SJSA1 (cell line): ENCODE results near the gene PTOV1. TPM values are rescaled to one million over a fixed set of nuclear protein-coding genes. Genes with fewer than 3 reads are reported as not detected.

Experiments used
- DNase-seq, 2 experiments: peaks; one replicate each; pipeline ENCODE4 v3.0.0-alpha.2; 2015 to 2020; ENCODE audit warnings: low spot score in 2 of 2, low read depth in 1 of 2
- H3K27ac ChIP-seq: fragments of 250-450 bp; sonication (Bioruptor Pico); 2 replicates; pipeline ENCODE4 v1.5.1; 2020; ENCODE audit warnings: mild to moderate bottlenecking, moderate library complexity
- H3K27me3 ChIP-seq: fragments of 250-450 bp; sonication (Bioruptor Pico); replicated peaks from 2 replicates; pipeline ENCODE4 v1.5.1; 2020; ENCODE audit warnings: mild to moderate bottlenecking, moderate library complexity
- H3K36me3 ChIP-seq: fragments of 250-450 bp; sonication (Bioruptor Pico); 2 replicates; pipeline ENCODE4 v1.5.1; 2020; ENCODE audit warnings: mild to moderate bottlenecking
- H3K4me1 ChIP-seq: fragments of 250-450 bp; sonication (Bioruptor Pico); replicated peaks from 2 replicates; pipeline ENCODE4 v1.6.1; 2021; ENCODE audit warnings: mild to moderate bottlenecking
- H3K4me3 ChIP-seq: fragments of 250-450 bp; sonication (Bioruptor Pico); 2 replicates; pipeline ENCODE4 v1.5.1; 2020; ENCODE audit warnings: mild to moderate bottlenecking
- H3K9me3 ChIP-seq: fragments of 250-450 bp; sonication (Bioruptor Pico); replicated peaks from 2 replicates; pipeline ENCODE4 v1.5.1; 2020; ENCODE audit warnings: mild to moderate bottlenecking
- total RNA-seq: library from RNA; depleted of rRNA; stranded (reverse); fragments of >200 nt; shearing (Covaris generic); gene quantifications from 2 replicates; pipeline ENCODE4 v1.2.3, GENCODE V29; 2014

PTOV1 gene
- total RNA-seq, 1 experiment from 2014 or later, result 98.0 TPM

DNA sequence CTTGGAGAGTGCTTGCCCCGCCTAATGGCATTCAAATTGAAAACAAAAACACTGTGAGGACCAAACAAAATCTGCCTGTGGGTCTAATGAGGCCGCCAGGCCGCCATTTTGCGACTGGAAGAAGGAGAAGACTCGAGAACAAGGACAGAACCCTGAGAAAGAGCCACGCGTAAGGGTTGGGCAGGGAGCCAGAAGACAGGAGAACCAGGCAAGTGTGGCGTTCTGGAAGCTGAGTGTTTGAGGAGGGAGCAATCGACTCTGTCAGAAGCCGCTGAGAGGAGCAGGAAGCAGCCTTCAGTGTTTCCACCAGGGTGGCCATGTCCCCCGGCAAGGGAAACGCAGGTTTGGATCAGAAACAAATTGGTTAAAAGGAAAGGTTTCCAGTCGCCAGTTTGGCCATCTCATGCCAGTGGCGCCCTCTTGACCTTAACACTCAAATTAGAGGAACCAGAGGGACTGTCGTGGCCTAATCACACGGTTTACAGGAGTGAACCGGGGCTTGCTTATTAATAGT lies 10.2 kb upstream of the PTOV1 start:
- Histone ChIP-seq H3K4me3 (no peak overlapping the region), H3K27ac (no peak overlapping the region), H3K9me3 (no peaks in the 10 kb centered on the region), H3K27me3 (no peaks in the 10 kb centered on the region), H3K36me3 (peaks cover 32% of the 10 kb centered on the region), H3K4me1 (peaks cover 23% of the 10 kb centered on the region)
- DNase-seq, result no peak

DNA sequence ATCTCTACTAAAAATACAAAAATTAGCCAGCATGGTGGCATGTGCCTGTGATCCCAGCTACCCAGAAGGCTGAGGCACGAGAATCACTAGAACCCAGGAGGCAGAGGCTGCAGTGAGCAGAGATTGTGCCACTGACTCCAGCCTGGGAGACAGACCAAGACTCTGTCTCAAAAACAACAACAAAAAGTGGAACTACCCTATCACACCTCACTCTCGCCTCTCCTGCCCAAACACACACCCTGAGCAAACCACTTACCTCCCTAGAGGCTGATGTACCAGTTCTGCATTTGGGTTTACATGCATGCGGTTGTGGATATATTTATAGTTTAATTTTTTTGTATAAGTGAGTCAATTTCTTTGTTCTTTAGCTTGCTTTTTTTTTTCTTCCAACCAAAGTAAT lies 7.7 kb upstream of the PTOV1 start:
- DNase-seq, result no peak
- peaks cover 11% of the 10 kb centered on the region for H3K36me3 ChIP-seq
- H3K4me3 ChIP-seq, result no peak overlapping the region
- H3K27me3 ChIP-seq, result no peaks in the 10 kb centered on the region
- H3K27ac ChIP-seq, result no peak overlapping the region
- H3K9me3 ChIP-seq, result no peaks in the 10 kb centered on the region
- H3K4me1 ChIP-seq, result peaks cover 19% of the 10 kb centered on the region

GRCh38 chr19:49844138-49845095 lies 6.5 kb upstream of the PTOV1 start:
- H3K4me1 ChIP-seq, result peaks cover 17% of the 10 kb centered on the region
- H3K4me3 ChIP-seq, result no peak overlapping the region
- no peak for DNase-seq

DNA sequence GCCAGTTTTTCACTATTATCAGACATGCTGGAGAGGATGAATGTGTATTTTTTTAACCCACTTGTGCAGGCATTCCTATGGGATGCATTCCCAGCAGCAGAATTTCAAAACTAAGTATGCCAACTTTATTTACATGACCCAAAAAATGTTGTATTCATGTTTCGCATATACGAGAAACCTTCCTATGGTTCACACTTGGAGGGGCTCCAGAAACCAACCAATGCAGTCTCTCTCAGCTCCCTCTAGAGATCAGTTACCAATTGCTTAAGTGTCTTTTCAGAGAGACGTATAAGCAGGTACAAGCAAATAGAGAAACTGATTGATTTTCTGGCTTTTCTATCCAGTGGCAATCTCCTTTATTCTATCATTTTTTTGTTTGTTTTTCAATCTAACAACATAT lies 5.5 kb upstream of the PTOV1 start:
- H3K4me1 ChIP-seq, result peaks cover 20% of the 10 kb centered on the region
- no peak for DNase-seq
- no peaks in the 10 kb centered on the region for H3K27me3 ChIP-seq
- no peak overlapping the region for H3K27ac ChIP-seq
- H3K36me3 ChIP-seq, result no peaks in the 10 kb centered on the region; the same call in 1 of the 2 replicates
- no peak overlapping the region for H3K4me3 ChIP-seq
- H3K9me3 ChIP-seq, result no peaks in the 10 kb centered on the region

More at GRCh38 chr19:49844138-49845095, 6.5 kb upstream of the PTOV1 start:
- H3K27ac ChIP-seq, result no peak overlapping the region
- no peaks in the 10 kb centered on the region for H3K9me3 ChIP-seq
- no peaks in the 10 kb centered on the region for H3K27me3 ChIP-seq
- H3K36me3 ChIP-seq, result peaks cover 5% of the 10 kb centered on the region

DNA sequence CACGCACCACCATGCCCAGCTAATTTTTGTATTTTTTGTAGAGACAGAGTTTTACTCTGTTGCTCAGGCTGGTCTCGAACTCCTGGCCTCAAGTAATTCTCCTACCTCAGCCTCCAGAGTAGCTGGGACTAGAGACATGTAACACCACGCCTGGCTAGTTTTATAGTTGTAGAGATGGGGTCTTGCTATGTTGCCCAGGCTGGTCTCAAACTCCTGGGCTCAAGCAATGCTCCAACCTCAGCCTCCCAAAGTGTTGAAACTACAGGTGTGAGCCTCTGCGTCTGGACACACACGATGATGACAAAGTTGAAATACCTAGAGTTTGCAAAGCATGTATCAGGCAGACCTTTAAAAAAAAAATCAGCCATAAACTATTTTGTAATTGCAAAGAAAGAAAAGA lies 4.6 kb upstream of the PTOV1 start:
- no peak for DNase-seq
- no peak overlapping the region for H3K4me3 ChIP-seq
- H3K27ac ChIP-seq, result no peak overlapping the region
- peaks cover 5% of the 10 kb centered on the region; the same call in 1 of the 2 replicates for H3K36me3 ChIP-seq
- H3K4me1 ChIP-seq, result peaks cover 23% of the 10 kb centered on the region
- no peaks in the 10 kb centered on the region for H3K27me3 ChIP-seq
- H3K9me3 ChIP-seq, result no peaks in the 10 kb centered on the region

DNA sequence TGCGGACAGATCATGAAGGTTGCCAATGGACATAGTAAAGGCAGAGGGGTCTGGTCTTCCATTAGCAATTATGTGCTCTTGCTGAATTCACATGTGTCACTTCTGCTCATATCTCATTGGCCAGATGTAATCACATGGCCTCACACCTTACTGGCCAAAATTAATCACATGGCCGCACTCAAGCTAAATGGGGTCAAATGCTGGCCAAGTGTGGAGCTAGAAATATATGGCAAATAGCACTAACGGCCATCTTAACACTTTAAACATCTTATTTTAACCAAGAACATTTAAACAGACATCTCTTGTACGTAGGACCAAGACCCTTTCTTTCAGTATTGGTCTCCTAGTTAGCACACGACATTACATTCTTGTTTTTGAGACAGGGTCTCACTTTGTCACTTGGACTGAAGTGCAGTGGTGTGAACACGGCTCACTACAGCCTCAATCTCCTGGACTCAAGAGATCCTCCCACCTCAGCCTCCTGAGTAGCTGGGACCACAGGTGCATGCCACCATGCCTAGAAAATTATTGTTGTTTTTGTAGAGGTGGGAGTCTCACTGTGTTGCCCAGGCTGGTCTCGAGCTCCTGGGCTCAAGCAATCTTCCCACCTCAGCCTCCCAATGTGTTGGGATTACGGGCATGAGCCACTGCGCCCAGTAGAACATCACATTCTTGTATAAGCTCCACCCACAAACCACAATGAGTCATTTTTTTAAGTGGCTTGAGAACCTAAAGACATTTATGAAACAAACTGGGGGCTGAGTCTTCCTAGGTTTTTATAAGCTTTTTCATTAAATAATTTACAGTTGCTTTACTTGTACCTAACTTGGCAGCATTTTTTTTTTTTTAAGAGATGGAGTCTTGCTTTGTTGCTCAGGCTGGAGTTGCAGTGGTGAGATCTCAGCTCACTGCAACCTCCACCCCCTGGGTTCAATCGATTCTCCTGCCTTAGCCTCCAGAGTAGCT lies 2.9 kb upstream of the PTOV1 start:
- DNase-seq, result peak; percentile 76 to 81
- Histone ChIP-seq H3K4me1 (peaks cover 35% of the 10 kb centered on the region), H3K27me3 (no peaks in the 10 kb centered on the region), H3K9me3 (no peaks in the 10 kb centered on the region), H3K27ac (peak overlapping the region; percentile 19), H3K36me3 (peaks cover 5% of the 10 kb centered on the region; the same call in 1 of the 2 replicates), H3K4me3 (no peak overlapping the region)

DNA sequence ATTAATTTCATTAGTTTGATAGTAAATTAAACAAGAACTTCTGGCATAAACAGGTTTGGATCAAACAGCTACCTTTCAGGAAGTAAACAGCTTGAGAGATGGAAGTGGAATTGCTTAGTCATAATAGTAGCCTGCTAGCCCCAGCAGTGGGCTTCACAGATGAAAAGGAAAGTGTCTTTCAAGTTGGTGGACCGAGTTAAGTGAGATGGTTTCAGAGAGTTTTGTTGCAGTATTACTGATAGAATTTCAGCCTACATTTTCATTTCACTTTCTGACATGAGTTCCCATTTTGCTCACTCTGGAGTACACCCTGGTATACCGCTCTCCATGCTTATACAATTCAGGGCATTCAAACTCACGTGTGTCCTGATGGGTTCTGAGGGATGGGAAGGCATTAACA lies 2.0 kb upstream of the PTOV1 start:
- Histone ChIP-seq H3K9me3 (no peaks in the 10 kb centered on the region), H3K4me1 (peaks cover 42% of the 10 kb centered on the region), H3K4me3 (no peak overlapping the region), H3K36me3 (peaks cover 8% of the 10 kb centered on the region), H3K27me3 (no peaks in the 10 kb centered on the region), H3K27ac (peak overlapping the region; percentile 19; the same call in 1 of the 2 replicates)
- DNase-seq, result no peak

DNA sequence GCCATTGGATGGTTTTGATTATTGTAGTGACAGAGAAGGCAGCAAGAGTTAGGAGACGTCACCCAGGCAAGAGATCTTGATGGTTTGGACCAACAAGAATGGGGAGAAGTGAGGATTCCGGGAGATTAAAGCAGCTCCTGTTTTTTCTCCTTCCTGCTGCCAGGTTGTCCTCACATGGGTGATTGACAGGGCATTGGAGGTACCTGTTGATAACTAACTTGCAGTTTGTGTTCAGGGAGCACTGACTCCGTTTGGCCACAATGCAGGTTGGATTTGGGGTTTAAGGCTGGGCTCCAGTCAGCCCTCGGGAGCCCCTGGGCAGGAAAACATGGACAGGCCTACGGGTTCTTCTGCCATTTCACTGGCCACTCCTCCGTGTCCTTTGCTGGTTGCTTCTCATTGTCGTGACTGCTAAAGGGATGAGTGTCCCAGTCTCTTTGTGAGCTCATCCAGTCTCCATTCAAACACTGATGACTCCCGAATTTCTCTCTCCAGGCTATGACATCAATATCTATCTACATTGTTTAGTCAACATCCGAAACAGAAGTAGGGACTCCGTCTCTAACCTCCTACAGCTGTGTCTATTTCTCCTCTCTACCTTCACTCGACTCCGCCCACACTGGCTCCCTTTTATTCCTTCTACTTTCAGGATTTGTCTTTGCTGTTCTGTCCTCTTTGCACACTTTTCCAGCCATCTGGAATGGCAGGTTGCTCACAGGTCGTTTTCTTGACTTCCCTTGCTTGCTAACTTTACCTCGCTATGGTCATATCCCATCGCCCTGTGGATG lies 1.3 kb upstream of the PTOV1 start:
- peaks cover 15% of the 10 kb centered on the region for H3K36me3 ChIP-seq
- no peak for DNase-seq
- H3K4me3 ChIP-seq, result no peak overlapping the region
- H3K27me3 ChIP-seq, result no peaks in the 10 kb centered on the region
- peaks cover 42% of the 10 kb centered on the region for H3K4me1 ChIP-seq
- no peak overlapping the region for H3K27ac ChIP-seq
- no peaks in the 10 kb centered on the region for H3K9me3 ChIP-seq

DNA sequence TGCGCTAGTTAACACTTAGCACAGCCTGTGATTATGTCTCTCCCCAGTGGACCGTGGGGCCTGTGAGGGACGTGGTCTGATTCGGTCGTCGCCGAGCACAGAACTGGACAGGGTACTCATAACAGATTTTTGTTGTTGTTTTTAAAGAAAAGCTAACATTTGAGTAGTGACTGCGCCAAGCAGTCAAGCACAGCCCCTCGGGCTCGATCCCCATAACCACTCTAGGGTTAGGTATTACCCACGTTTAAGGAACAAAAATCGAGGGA lies 805 bp upstream of the PTOV1 start:
- Histone ChIP-seq H3K4me3 (peak overlapping the region; percentile 84), H3K9me3 (no peaks in the 10 kb centered on the region), H3K27ac (peak overlapping the region; percentile 93), H3K4me1 (peaks cover 42% of the 10 kb centered on the region), H3K27me3 (no peaks in the 10 kb centered on the region), H3K36me3 (peaks cover 20% of the 10 kb centered on the region)
- DNase-seq, result no peak

- no peak for DNase-seq
- H3K4me3 ChIP-seq, result peak overlapping the region; percentile 84
- no peaks in the 10 kb centered on the region for H3K27me3 ChIP-seq
- no peaks in the 10 kb centered on the region for H3K9me3 ChIP-seq
- no peak overlapping the region; the same call in 1 of the 2 replicates for H3K27ac ChIP-seq
- H3K36me3 ChIP-seq, result peaks cover 33% of the 10 kb centered on the region
- H3K4me1 ChIP-seq, result peaks cover 42% of the 10 kb centered on the region
Measured at GRCh38 chr19:49851456-49852259, 699 bp downstream of the PTOV1 start.

- H3K27ac ChIP-seq, result no peak overlapping the region
- peaks cover 42% of the 10 kb centered on the region for H3K4me1 ChIP-seq
- no peak for DNase-seq
- H3K36me3 ChIP-seq, result peaks cover 44% of the 10 kb centered on the region
- H3K9me3 ChIP-seq, result no peaks in the 10 kb centered on the region
- H3K27me3 ChIP-seq, result no peaks in the 10 kb centered on the region
- peak overlapping the region; percentile 84; the same call in 1 of the 2 replicates for H3K4me3 ChIP-seq
Measured at GRCh38 chr19:49852631-49853126, 1.7 kb downstream of the PTOV1 start.

- peaks cover 42% of the 10 kb centered on the region for H3K4me1 ChIP-seq
- no peak overlapping the region for H3K4me3 ChIP-seq
- no peaks in the 10 kb centered on the region for H3K27me3 ChIP-seq
- H3K36me3 ChIP-seq, result peaks cover 56% of the 10 kb centered on the region
- H3K9me3 ChIP-seq, result no peaks in the 10 kb centered on the region
- no peak for DNase-seq
- H3K27ac ChIP-seq, result no peak overlapping the region
Measured at GRCh38 chr19:49853852-49854377, 3.0 kb downstream of the PTOV1 start.
